ENCODE results near the gene NDUFA8.

The NDUFA8 gene

GRCh38 chr9:122186777-122187470 lies 27.3 kb upstream of the NDUFA8 start:
- no peak for DNase-seq (ENCODE audit: low read depth)
- H3K4me3 ChIP-seq (ENCODE audit: control insufficient read depth, low read depth, low read length): no peak overlapping the region
- TF ChIP-seq CTCF (IDR thresholded peaks at IDR 0.05; ENCODE audit: control insufficient read depth, insufficient read depth, low read depth, low read length, missing control alignments): no peak

- H3K4me3 ChIP-seq (ENCODE audit: control insufficient read depth, low read depth, low read length): no peak overlapping the region
- DNase-seq (ENCODE audit: low read depth): no peak
- TF ChIP-seq CTCF (IDR thresholded peaks at IDR 0.05; ENCODE audit: control insufficient read depth, insufficient read depth, low read depth, low read length, missing control alignments): no peak
Measured at GRCh38 chr9:122186301-122186700, 26.7 kb upstream of the NDUFA8 start.

GRCh38 chr9:122184551-122184950 lies 25.0 kb upstream of the NDUFA8 start:
- H3K4me3 ChIP-seq (ENCODE audit: control insufficient read depth, low read depth, low read length): no peak overlapping the region

GRCh38 chr9:122183501-122183900 lies 23.9 kb upstream of the NDUFA8 start:
- DNase-seq (ENCODE audit: low read depth): no peak
- H3K4me3 ChIP-seq (ENCODE audit: control insufficient read depth, low read depth, low read length): no peak overlapping the region
- no peak for TF ChIP-seq CTCF (IDR thresholded peaks at IDR 0.05; ENCODE audit: control insufficient read depth, insufficient read depth, low read depth, low read length, missing control alignments)

More at GRCh38 chr9:122184551-122184950, 25.0 kb upstream of the NDUFA8 start:
- DNase-seq (ENCODE audit: low read depth): no peak
- no peak for TF ChIP-seq CTCF (IDR thresholded peaks at IDR 0.05; ENCODE audit: control insufficient read depth, insufficient read depth, low read depth, low read length, missing control alignments)

- H3K4me3 ChIP-seq (ENCODE audit: control insufficient read depth, low read depth, low read length): no peak overlapping the region
- TF ChIP-seq CTCF (IDR thresholded peaks at IDR 0.05; ENCODE audit: control insufficient read depth, insufficient read depth, low read depth, low read length, missing control alignments): no peak
- peak; percentile 56 for DNase-seq (ENCODE audit: low read depth)
Measured at GRCh38 chr9:122180633-122181032, 21.1 kb upstream of the NDUFA8 start.

GRCh38 chr9:122179690-122180074 lies 20.1 kb upstream of the NDUFA8 start:
- no peak for DNase-seq (ENCODE audit: low read depth)
- no peak for TF ChIP-seq CTCF (IDR thresholded peaks at IDR 0.05; ENCODE audit: control insufficient read depth, insufficient read depth, low read depth, low read length, missing control alignments)
- no peak overlapping the region for H3K4me3 ChIP-seq (ENCODE audit: control insufficient read depth, low read depth, low read length)

Data from AG09309 (cell line).